Right lobe of liver (tissue), 4 donors: ENCODE measurements around the gene ADAMTS14.

Experiments used
- POLR2A ChIP-seq: fragments of 450-650 bp; IDR thresholded peaks from one replicate; pipeline ENCODE4 v1.6.1; 2017; ENCODE audit warnings: antibody characterized with exemption, mild to moderate bottlenecking
- TF ChIP-seq, protein P1 (sequence below), 4 donors: fragments of 200-600 bp in 3 of 4; fragments of 450-650 bp in 1 of 4; IDR thresholded peaks; one replicate each; pipeline versions ENCODE4 v1.5.1 to v1.8.0; 2016 to 2022; ENCODE audit warnings: antibody characterized with exemption in 4 of 4, mild to moderate bottlenecking in 2 of 4
- donor health status: DM: no; HTN: no; CAD: no.
- donor health status: DM: no; HTN: no; CAD: no.
- donor health status: DM: no; HTN: yes; CAD: no.

GRCh38 chr10:70702190-70702763, 30.0 kb downstream of the ADAMTS14 start:
- TF ChIP-seq, protein P1, sequence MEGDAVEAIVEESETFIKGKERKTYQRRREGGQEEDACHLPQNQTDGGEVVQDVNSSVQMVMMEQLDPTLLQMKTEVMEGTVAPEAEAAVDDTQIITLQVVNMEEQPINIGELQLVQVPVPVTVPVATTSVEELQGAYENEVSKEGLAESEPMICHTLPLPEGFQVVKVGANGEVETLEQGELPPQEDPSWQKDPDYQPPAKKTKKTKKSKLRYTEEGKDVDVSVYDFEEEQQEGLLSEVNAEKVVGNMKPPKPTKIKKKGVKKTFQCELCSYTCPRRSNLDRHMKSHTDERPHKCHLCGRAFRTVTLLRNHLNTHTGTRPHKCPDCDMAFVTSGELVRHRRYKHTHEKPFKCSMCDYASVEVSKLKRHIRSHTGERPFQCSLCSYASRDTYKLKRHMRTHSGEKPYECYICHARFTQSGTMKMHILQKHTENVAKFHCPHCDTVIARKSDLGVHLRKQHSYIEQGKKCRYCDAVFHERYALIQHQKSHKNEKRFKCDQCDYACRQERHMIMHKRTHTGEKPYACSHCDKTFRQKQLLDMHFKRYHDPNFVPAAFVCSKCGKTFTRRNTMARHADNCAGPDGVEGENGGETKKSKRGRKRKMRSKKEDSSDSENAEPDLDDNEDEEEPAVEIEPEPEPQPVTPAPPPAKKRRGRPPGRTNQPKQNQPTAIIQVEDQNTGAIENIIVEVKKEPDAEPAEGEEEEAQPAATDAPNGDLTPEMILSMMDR (IDR thresholded peaks at IDR 0.05) = no peak
- no peak for TF ChIP-seq POLR2A
